ENCODE results near the gene CDC25C.
"Not testable (repeated sequence)": the region's sequence is repeated elsewhere in the genome, so short reads cannot be mapped to it uniquely, and the experiment has no call there.

The CDC25C gene

DNA sequence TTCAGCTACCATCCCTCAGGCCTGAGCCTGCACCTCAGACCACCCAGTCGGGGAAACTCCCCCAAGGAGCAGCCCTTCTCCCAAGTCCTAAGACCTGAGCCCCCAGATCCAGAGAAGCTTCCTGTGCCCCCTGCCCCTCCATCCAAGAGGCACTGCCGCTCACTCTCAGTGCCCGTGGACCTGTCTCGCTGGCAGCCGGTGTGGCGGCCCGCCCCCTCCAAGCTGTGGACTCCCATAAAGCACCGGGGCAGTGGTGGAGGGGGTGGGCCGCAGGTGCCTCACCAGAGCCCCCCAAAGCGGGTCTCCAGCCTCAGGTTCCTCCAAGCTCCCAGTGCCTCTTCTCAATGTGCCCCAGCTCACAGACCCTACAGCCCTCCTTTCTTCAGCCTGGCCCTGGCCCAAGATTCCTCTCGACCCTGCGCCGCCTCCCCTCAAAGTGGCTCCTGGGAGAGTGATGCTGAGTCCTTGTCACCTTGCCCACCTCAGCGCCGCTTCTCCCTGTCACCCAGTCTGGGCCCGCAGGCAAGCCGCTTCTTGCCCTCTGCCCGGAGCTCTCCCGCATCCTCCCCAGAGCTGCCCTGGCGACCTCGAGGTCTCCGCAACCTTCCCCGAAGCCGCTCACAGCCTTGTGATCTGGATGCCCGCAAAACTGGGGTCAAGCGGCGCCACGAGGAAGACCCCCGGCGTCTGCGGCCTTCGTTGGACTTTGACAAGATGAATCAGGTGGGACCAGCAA is 13.5 kb upstream of the CDC25C start:
- DNase-seq: no peak

DNA sequence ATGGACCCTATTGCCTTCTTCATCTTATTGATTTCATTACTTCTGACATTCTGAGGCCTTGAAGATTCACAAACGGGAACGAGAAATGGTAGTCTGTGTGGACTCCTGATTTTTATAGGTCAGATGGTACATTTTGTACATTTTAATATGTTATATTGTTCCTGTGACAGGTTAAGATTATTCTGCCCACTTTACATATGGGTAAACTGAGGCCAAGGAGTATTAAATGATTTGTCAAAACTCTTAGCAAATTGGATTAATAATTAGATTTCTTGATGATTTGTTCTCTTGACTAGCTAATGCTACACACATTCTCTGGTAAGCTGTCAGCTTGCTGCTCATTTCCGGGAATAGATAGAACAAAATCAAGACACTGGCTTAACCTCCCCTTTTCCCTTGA is 8.4 kb upstream of the CDC25C start:
- no peak for DNase-seq

DNA sequence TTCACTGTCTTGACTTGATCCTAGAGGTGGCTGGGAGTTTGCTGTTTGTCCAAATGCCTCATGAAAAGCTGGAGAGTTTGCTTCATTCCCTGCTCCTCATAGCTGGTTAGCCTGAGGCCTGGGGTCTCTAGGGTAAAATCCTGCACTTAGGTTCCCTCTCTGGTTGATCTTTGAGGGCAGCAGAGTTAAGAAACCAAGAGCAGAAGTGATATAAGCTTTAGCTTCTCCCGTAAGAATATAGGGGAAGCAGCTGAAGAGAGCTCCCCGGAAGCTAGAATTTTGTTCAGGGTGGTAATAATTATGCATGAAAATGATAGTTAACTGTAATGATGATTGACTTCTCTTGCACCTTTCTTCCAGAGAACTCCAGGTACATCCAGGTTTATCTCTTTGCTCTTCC is 7.9 kb upstream of the CDC25C start:
- DNase-seq: no peak

DNA sequence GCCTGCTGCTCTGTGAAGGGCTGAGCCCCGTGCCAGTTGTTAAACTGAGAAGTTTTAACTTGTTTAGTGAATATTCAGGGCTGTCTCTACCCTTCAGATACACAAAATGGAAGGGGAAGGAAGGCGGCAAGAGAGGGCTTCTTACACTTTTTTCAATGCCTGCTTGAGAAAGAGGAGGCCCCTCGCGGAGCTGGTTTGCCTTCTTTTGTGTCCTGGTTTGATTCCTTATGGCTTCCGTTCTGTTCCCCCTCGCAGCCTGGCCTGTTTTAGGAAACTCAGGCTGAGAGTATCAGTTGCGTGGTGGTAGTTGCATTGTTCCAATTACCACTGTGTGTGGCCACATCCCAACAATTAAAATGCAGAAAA is 7.5 kb upstream of the CDC25C start:
- no peak for DNase-seq

DNA sequence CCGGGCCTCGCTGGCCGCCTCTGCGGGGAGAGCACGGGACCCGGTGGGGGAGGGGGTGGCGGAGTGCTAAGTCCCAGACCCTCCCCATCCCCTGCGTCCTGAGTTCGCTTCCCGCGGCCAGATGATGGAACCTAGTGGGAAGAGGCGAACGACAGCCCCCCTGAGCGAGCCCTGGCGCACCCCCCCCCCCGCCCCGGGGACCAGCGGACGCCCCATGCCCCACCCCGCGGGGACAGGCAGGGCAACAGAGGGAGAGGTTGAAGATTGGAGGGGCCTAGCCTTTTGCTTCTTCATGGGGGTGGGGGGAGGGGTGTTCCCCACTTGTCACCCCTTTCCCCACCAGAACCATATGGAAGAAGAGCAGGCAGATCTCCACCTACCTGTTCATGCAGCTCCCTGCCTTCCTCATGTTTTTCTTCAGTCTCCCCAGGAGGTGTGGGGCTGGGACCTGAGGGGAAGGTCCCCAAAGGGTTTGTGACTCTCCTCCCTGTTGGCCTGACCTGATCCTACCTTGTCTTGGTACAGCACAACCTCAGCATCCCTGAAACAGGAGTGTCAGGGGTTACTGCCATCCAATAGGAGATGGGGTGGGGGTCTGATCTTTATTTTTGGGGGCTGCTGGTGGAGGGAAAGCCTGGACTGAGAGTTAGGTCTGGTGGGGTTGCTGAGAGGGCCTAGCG is 6.9 kb upstream of the CDC25C start:
- DNase-seq: no peak

DNA sequence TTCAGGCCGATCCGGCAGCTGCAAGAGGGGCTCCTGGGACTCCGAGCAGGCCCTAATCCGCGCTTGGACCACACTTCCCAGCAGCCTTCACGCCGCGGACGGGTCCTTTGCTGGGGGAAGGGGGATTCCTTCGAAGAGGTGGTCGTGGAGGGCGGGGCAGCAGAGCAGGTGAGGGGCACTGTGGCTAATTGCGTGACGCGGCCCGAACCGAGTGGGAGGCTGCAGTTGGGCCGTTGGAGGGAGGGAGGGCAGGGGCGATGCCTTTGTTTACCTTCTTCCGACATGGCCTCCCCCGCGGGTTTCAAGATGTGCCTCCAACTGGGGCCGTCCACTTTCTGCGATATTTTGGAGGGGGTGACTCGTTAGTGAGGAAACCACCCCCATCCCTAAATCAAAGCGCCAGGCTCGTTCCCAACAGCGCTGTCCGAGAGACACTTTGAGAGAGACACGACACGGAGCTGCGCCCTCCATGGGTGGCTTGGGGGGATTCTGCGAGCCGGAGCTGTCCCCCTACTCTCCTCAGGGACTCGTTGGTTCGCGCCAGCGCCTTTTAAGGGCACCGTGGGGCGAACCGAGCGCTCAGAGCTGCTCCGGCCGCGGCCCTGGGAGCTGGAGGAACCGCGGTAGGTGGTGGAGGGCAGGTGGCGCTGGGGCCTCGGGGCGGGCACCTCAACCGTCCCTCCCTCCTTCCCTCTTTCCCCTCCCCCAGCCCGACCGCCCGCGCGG is 6.2 kb upstream of the CDC25C start, which contains the start of gene FAM53C:
FAM53C (plus strand) TSS at position 582 of the 726 bp plus-strand sequence. CDS start 3,070 bp downstream, outside the sequence.
- DNase-seq: peak; percentile 94

DNA sequence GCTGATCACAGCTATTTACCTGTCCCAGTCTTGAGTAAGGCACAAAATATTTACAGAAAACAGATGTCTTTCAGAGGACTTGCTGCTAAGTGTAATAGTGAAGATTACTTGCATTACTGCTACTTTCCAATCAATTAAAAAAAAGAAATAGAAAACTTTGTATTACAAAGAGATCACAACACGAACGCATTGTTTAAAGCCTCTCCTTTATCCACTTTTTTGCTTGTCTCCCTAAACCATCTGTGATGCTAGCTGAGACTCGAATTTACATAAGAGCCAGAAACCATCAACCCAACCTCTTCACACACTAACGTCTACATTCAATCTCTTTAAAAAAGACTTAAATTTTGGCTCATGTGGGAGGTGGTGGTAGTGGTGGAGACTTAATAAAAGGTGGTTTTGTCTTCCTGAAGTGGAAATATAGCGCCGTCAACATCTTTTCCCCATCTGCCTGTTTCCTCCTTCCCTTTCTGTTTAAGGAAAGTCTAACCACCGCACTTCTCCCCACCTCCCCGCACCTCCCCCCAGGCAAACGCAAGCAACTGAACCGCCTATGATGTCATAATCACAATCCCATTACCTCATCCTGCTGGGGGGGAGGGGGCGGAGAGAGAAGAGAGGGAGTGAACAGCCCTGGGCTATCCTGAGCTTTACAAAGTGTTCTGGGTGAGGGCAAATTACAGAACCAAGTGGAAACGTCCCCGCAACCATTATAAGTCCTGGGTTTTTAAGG is 5.5 kb upstream of the CDC25C start:
- peak; percentile 83 for DNase-seq

DNA sequence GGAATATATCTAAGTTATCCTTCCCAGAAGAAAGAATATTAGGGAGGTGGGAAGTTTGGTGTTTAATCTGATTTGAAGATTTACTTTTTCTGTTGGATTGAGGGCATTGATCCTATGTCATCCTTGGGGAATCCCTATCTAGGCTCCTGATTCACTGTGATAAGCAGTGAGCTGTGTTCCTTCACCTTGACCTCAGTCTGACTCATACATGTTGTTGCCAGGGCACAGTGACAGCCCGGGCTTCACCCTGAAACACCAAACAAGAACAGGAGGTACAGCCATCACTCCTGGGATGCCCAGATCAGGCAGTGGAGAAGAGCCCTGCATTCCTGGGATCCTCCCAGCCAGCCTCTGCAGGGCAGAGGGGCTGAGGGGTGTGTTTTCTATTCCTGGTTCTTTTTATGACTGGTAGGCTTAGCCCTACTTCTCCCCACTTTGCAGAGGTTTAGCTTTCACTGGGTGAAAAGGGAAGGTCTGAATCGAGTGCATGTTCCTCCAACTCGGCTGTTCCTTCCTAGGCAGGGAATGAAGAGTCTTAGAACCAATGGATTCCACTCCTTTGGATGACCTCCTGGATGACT is 3.4 kb upstream of the CDC25C start:
- no peak for DNase-seq

DNA sequence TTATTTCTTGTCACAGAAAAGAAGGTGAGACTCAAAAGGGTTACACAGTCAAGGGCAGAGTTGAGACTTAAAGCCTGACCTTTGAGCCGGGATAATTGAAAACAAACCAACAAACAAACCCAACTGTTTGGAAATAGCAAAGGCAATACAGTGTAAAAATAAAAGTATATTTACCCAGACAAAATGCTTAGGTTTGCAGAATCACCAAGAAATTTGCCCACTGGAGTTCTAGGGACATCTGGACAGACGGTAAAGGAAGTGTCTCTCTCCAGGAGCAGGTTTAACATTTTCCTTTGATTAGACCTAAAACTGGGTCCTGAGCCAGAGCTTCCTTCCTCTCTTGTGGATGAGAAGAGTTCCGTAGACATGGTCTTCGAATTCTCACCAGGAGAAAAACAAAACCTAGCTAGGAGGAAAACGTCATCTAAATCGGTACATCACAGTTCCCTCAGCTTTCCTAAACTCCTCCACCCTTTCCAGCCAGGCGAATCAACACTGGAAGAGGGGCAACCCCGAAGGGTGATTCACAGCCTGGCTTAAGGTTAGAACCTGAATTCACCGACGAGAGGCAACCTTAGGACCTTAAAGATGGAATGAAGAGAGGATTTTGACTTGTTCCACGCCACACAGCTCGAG is 673 bp downstream of the CDC25C start:
- DNase-seq: no peak

DNA sequence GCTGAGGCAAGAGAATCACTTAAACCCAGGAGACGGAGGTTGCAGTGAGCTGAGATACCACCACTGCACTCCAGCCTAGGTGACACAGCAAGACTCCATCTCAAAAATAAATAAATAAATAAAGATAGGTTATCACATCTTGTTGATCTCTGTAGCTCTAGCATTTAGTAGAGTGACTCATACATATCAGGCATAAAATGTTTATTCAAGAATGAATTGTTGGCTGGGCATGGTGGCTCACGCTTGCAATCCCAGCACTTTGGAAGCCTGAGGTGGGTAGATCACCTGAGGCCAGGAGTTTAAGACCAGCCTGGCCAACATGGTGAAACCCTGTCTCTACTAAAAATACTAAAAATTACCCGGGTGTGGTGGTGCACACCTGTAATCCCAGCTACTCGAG is 13.4 kb downstream of the CDC25C start:
- not testable (repeated sequence) for DNase-seq

DNA sequence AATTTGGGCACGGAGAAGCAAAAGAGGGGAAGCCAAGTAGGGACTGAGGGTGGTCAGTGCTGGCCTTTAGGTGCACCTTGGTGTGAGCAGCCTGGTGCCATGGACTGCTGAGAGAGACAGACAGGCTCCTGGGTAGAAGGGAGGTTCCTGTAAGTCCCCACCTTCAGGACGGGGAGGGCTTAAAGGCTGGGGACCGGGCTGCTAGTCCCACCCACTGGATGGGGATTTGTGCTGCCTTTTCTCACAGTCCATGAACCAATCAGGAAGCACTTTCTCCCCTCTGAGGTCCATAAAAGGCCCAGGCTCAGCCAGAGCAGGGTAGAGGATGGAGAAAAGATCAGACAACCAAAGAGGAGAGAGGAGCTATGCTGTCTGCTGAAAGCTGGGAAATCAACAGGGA is 15.2 kb downstream of the CDC25C start:
- no peak for DNase-seq

DNA sequence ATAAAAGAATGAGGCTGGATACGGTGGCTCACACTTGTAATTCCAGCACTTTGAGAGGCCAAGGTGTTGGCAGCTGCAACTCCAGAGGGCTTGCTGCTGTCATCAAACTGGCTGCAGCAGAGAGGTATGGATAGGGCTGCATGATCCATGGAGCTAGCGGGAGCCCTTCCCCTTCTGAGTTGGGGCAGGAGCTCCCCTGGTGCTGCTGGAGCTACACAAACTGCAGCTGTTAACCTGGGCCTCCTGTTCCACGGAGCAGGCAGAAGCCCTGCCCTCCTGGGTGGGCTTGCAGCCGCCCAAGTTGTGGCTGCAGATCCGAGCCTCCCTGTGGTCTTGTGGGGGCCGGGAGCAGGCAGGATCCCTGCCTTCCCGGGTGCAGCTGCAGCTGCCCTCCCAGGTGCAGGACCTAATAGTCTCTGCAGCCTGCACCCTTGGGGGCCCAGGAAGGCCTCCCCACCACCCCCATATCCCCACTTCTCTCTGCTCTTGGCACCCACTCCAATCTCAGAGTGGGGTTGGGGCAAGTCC is 15.8 kb downstream of the CDC25C start:
- DNase-seq: no peak

DNA sequence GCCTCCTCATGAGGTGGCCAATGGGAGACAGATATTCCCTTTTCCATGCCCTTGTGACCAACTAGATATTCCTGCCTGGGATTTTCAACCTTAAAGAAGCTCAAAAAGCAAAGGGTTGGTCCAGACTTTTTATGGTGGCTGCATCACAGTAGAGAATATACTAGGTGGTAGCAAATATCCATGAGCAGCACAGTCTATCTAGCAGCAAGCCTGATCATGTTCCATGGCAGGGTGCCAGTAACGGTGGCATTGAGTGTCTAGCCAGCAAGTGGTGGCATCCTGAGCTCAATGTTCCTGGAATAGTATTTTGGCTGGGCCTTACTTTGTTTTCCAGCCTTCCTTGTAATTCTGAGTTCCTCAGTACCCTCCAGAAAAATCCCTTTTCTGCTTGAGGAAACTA is 25.8 kb downstream of the CDC25C start:
- DNase-seq: no peak

DNA sequence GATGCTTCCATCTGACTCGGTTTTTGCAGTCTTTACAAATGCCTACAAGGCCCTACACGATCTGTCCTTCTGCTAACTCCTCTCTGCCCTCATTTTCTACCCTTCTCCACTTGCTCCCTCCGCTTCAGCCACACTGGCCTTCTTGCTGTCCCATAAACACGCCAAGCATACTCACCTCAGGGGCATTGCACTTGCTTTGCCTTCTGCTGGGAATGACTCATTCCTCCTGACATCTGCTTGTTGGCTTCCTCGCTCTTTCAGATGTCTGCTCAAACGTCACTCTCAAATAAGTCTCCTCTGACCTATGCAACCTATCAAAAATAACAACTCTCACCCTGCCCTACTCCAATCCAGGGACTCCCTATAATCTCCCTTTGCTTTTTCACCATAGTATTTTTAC is 28.2 kb downstream of the CDC25C start:
- no peak for DNase-seq

DNA sequence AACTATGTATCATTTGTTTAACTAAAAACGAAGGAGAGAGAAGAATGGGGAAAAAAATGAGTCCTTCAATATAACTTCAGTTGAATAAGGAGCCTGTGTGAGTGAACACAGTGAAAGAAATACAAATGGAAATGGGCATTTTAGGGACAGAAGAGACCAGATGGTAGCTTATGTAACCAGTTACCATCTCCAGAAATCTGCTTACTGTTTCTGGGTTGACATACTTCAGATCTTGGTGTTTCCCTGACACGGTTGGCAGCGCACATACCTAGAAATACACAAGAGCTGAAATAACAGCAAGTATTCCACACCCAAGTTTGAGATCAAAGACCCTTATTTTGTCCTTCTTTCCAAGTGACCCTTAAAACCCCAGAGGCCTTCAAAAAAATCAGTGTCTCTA is 42.3 kb downstream of the CDC25C start:
- no peak for DNase-seq

DNA sequence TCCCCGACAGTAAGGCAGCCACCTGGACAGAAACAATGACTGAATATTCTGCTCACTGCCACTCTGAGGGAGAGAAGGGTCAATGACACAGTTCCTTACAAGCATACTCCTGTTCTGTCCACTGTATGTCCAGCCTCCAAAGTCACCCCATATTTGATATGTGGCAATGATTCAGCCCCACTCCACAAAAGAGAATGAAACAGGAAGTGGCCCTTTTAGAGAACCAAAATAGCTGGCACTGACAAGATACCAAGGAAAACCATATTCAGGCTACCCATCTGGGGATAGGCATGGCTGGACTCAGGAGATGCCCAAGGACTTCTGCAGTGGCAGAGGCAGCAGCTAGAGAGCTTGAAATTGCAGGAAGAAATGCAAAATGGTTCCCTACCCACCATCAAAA is 44.4 kb downstream of the CDC25C start:
- DNase-seq: no peak

DNA sequence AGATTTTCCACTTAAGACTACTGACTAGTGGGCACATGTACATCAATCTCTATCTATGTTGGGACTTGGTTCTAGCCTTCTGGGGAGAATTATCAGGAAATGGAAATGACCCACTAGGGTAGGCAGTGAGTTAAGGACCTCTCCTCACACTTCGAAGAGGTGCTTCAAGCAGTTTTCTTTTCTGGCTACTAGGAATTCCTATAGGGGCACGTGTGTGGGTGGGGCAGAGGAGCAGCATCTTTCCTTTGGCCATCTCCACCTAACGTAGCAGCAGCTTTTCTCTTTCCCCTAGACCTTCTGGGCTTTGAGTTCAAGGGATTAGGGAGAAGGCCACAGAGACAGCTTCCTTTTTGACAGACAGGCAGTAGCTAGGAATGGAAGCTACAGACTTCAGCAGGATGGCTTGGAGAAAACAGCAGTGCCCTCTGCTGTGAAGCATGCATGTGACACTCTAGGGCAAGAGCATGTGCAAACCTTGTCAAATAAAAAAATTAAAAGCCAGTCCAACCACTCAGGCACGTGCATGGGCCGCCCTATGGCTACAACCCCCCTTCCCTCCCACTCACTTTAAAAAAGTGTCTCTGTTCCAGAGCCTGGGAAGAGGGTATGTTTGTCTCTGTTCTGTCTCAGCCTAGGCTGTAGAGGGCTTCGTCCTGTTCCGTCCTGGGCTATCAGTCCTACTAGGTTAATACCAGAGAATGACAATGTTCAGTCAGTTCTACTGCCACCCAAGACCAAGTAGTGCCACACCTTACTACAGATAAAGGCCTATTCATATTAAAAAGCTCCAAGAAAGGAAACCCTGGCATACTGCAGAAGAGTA is 48.5 kb downstream of the CDC25C start:
- peak; percentile 8 for DNase-seq

DNA sequence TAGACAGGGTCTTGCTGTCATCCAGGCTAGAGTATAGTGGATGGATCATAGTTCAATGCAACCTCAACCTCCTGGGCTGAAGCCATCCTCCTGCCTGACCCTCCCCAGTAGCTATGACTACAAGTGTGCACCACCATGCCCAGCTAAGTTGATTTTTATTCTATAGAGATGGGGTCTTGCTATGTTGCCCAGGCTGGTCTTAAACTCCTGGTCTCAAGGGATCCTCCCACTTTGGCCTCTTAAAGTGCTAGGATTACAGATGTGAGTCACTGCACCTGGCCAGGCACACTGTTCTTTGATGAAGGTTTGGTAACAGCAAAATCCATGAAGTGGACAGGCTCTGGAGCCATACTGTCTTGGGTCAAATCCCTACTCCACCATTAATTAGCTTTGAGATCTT is 50.7 kb downstream of the CDC25C start:
- no peak for DNase-seq

DNA sequence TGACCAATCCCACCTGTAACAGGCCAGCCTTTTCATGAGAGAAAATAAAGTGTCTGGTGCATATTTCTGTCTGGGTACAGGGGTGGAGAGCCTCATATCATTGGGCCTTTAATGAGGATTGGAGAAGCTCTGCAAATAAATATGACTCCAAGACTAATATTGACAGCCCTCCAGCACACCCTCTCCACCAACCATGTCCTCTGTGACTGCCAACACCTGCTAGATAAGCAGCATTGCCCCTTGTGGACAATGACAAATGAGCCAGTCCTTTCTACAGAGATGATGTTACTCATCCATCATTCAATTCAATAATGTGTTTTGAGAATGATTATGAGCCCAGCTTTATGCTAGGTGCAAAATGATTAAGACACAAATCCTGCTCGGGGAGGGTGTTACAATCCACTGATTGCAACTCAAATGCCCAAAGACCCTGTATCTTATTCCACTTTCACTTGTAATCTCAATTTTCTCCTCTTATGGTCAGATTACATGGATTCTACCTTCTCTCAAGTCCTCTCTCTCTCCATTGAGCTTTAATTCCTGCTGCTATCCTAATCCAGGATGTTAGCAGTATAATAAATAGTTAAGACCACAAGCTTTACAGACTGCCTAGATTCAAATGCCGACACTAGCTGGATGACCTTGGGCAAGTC is 55.1 kb downstream of the CDC25C start:
- no peak for DNase-seq

DNA sequence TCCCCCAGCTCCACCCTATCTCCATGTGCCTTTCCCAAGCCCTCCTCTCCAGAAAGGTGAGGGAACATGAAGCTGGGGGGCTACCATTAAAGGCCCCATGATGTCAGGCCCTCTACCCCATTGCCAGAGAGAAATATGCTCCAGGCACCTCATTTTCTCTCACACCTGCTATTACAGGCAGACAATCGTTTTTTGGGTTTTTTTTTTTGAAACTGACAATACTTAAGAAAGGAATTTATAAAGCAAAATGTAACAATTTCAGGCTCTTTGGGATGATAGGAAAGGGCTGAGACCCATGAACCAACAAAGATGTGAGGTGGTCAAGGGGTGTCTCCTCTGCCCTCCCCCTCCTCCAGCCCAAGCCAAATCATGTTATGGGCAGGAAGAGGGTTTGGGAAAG is 55.7 kb downstream of the CDC25C start:
- DNase-seq: no peak

DNA sequence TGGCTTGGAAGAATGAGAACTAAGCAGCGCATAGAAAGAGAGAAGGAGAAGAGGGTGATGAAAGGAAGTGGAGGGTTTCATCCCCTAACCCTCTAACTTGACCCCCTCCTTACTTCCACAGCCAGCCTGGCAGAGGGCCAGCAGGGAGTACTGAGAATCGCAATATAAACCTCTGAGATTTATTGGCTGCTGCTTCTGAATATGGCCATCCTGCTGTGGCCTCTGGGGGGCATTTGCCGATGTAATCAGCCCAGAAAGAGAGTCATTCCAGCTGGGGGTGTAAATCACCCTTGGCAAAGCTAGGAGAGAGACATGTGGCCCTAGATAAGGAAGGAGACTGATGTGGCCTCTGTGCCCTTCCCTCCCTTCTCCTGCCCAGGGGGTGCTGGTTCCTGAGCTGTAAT is 56.2 kb downstream of the CDC25C start:
- no peak for DNase-seq

Measured in CD4-positive, alpha-beta T cell treated with Interleukin-12 subunit alpha and Interleukin-12 subunit beta, for 1 hour (primary cell).